ENCODE measurements around the gene TUBG2. TPM values are rescaled to one million over a fixed set of nuclear protein-coding genes. Genes with fewer than 3 reads are reported as not detected.

The TUBG2 gene
- total RNA-seq, 2 experiments from 2014 or later = 11.4 to 12.9 TPM

DNA sequence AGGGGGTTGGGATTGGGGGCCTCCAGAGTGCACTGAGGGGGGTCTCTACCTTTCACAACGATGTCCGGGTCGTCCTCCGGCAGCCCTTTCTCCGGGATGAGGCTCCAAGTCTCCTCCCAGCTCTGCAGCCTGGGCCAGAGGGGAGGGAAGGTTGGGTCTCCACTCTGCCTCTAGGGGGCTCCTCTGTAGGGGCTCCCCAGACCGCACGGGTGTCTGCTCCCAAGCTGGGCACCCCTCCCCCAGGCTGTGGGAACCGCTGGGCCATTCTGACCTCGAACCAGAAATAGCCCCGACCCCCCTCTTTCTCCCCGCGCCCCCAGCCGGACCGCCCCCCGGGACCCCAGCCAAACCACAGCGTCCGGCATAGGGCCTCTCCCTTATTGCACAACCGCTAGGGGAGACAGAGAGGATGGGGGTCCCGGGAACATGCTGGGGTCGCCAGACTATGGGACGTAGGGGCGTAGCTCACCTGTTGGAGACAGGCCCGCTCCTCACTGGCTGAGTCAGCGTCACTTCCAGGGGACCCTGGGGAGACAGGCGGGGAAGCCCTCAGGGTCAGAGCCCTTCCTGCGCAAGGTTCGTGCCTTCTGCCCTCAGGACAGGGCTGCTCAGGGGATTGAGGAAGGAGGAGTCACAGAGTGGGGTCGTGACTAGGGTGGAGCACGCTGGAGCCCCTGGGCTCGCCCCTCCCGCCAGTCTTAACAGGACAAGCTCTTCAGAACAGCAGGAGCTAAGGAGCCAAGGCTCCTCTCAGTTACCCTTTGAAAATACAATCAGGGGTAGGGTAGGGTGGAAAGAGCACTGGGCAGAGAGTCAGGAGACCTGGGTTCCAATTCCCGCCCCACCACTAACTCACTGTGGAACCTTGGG is 15.0 kb downstream of the TUBG2 start:
- POLR2A ChIA-PET = no interaction called here
- CTCF ChIA-PET = interaction anchor here (0.9 to 4.4 kb wide), 5 partner anchors 9 to 77 kb away, joined by 3 to 33 read pairs (median 3); partner anchors contain the start of gene TUBG2

GRCh38 chr17:42674755-42675347 is 15.8 kb downstream of the TUBG2 start:
- CTCF ChIA-PET = interaction anchor here (0.9 to 4.4 kb wide), 3 partner anchors 9 to 47 kb away, joined by 3 to 33 read pairs (median 5); partner anchors contain the start of gene TUBG2
- POLR2A ChIA-PET = no interaction called here

DNA sequence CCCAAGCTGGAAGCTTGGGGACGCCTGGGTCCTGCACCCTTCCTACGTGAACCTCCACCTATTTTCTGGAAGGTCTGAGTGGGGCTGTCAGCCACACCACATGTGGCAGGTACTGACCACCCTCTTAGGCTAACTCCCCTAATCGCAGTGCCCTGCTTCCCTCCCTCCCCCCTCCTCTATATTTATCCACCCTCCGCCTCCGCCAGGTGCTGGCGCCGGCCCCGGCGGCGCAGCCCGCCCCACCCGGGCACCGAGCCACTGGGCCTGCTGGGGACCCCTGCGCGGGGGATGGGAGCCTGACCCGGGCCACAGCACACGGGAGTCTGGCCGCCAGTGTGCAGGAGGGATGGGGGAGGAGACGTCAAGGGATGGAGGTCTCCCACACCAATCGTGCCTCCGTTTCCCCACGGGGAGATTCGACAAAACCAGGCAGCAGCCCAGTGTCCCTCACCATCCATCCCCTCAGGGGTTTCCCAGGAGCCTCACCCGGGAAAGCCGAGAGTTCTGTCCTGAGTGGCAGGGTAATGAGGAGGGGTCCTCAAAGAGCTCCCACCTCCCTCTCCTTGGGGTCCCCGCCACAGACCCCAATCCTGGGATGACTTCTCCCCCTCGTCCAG is 16.4 kb downstream of the TUBG2 start:
- ChIA-PET CTCF (interaction anchor here (0.6 to 4.4 kb wide), 3 partner anchors 14 to 97 kb away, joined by 5 to 33 read pairs (median 16); partner anchors contain the start of gene TUBG2), POLR2A (interaction anchor here (0.6 kb wide), 1 partner anchor 18 kb away, joined by 3 read pairs; no protein-coding TSS in a partner anchor)

DNA sequence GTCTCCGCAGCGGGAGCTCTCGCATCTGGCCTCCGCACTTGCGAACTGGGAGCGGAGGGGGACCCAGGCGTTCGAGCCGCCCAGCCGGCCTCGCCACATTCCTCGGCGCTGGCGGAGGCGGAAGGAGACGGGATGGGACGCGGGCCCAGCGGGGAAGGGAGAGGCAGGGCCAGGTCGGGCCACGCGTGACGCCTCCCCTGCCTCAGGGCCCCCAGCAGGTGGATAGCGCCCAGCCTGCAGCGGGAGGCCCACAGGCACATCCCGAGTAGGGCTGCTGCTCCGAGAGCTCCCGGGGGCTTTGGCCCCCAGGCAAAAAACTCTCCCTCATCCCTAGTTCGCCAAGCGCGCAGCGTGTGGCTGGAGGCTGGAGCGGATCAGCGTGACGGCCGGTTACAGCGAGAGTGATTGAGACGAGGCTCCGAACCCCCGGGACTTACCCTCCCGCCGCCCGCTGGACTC is 16.9 kb downstream of the TUBG2 start:
- ChIA-PET CTCF (interaction anchor here (0.6 to 4.4 kb wide), 4 partner anchors 9 to 98 kb away, joined by 3 to 33 read pairs (median 10); partner anchors contain the start of gene TUBG2), POLR2A (interaction anchor here (0.6 kb wide), 1 partner anchor 19 kb away, joined by 3 read pairs; no protein-coding TSS in a partner anchor)

- ChIA-PET POLR2A (no interaction called here), CTCF (interaction anchor here (0.6 to 4.4 kb wide), 5 partner anchors 10 to 98 kb away, joined by 3 to 33 read pairs (median 5); partner anchors contain the start of gene TUBG2)
Observed at GRCh38 chr17:42676424-42677011, 17.4 kb downstream of the TUBG2 start, which contains the start of gene PLEKHH3. Gene PLEKHH3 (minus strand): TSS chr17:42676994. CDS start chr17:42676563, 431 bp downstream.

DNA sequence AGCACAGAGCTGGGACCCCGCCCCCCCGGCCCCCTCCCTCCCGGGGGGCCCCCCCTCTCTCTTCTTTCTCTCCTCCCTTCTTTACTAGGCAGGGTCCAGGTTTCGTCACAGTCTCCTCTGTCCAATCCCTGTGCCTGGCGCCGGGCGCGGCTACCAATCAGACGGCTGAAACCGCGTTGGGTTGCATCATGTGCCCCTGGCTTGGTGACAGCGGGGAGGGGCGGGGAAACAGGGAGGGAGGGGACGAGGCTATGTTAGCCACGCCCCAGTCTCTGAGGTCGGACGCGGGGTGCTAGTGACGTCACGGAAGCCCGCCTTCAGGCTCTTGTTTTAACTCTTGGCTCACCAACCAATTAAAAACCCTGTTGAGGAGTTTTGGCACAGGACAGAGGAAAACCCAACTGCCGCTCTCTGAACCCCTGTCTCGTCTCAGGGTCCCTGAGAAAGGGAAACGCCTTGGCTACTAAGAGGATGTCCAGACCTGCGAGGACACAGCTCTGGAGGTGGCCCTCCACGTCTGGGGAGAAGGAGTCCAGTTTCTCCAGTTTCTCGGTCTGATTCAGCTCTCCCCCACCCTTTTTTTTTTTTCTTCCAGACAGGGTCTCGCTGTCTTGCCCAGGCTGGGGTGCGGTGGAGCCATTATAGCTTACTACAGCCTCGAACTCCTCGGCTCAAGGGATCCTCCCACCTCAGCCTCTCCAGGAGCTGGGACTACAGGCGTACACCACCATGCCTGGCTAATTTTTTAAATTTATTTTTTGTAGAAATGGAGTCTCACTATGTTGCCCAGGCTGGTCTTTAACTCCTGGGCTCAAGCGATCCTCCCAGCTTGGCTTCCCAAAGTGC is 18.2 kb downstream of the TUBG2 start:
- CTCF ChIA-PET = interaction anchor here (0.8 to 4.4 kb wide), 3 partner anchors 16 to 99 kb away, joined by 5 to 33 read pairs (median 16); partner anchors contain the start of gene TUBG2
- POLR2A ChIA-PET = interaction anchor here (0.6 to 2.0 kb wide), 3 partner anchors 16 to 638 kb away, joined by 3 to 5 read pairs (median 4); no protein-coding TSS in a partner anchor

DNA sequence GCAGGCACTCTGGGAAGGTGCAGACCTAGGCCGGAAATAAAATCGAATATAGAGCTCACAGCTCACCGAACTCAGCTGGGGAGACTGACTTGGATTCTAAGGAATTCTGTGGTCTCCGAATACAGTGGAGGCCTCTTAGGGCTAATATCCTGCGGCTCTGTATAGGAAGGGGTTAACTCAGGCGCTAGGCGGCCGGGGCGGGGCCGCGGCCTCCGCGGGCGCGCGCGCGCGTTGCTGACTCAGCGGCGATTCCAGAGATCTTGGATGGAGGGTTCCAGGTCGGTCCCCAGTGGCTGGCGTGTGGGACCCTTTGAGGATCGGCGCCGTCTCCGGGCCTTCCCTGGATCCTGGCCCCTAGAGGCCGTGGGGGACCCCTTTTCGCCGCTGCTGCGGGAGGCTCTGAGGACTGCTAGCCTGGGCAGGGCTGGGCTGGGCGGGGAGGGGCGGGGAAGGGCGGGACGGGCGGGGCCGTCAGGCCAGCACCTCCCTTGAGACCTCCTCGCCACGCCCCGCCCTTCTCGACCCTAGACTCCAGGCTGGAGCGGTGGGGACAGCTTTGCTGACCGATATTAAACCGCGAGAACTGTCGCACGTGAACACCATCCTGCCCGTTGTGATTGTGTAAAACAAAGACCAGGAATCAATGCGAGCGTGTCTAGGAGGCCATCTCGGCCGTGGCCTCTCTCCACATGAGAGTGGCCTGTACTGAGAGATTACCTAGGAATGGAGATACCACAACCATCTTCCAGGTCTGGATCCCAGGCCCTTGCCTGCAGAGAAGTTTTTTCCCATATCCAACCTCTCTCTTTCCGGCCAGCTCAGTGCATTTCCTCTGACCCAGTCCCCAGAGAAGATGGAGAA is 19.1 kb downstream of the TUBG2 start:
- POLR2A ChIA-PET = interaction anchor here (0.5 to 2.0 kb wide), 5 partner anchors 15 to 638 kb away, joined by 3 to 5 read pairs (median 3); no protein-coding TSS in a partner anchor
- CTCF ChIA-PET = interaction anchor here (0.5 to 2.6 kb wide), 4 partner anchors 29 to 111 kb away, joined by 3 to 16 read pairs (median 7); partner anchors contain the start of genes MLX and PSMC3IP

- POLR2A ChIA-PET = interaction anchor here (0.5 to 2.0 kb wide), 4 partner anchors 101 to 637 kb away, joined by 3 to 5 read pairs (median 4); no protein-coding TSS in a partner anchor
- CTCF ChIA-PET = interaction anchor here (0.9 to 2.1 kb wide), 4 partner anchors 19 to 112 kb away, joined by 3 to 11 read pairs (median 3); partner anchors contain the start of genes MLX, PSMC3IP and TUBG2
Observed at GRCh38 chr17:42678951-42679491, 19.9 kb downstream of the TUBG2 start.

DNA sequence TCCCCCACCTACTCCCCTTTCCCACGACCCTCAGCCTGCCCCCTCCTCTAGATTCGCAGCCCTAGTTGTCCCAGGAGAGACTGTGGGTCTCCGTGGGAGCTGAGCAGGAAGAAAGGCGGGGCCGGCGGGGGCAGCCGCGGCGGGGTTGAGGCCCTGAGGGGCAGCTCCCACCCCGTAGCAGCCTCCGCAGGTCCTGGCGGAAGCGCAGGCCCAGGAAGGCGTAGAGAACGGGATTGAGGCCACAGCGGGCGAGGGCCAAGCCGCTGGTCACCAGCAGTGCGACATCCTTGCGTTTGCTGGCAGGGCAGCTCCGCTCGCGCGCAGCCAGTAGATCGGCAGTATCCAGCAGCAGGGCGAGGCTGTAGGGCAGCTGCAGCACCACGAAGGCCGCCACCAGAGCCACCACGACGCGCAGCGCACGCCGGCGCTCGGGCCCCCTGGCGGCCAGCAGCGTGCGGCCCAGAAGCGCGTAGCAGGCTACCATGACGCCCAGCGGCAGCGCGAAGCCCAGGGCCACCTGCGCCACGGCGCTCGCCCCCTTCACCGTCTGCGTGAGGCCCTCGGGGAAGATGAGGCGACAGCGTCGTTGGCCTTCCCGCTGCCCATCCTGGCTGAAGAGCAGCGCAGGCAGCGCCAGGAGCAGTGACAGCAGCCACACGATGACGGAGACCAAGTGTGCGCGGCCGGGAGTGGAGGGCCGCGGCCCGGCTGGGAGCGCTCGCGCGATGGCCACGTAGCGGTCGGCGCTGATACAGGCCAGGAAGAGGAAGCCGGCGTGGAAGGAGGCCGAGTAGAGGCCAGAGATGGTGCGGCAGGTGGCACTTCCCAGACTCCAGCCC is 20.6 kb downstream of the TUBG2 start:
- POLR2A ChIA-PET = interaction anchor here (0.6 to 2.0 kb wide), 3 partner anchors 101 to 636 kb away, joined by 3 to 5 read pairs (median 4); no protein-coding TSS in a partner anchor

DNA sequence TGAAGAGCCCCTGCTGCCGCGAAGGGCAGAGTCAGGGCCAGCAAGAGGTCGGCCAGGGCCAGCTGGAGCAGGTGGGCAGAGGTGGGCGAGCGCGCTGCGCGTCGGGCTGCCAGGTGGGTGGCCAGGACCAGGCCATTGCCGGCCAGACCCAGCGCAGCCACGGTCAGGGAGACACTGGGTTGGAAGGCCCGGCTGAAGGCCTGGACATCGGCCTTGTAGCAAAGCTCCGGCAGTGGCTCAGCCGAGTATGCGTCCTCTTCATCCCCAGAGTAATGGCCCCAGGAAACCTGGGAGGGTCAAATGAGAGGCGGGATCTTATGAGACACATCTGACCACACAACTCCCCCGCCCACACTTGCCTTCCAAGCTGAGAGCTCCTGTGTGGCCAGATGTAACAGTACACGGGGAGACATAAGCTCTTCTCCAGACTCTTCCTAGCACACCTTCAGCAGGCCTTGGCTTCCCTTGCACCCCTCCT is 21.3 kb downstream of the TUBG2 start:
- CTCF ChIA-PET = interaction anchor here (1.1 to 2.1 kb wide), 3 partner anchors 72 to 126 kb away, joined by 3 to 11 read pairs (median 3); partner anchors contain the start of gene PSMC3IP
- POLR2A ChIA-PET = interaction anchor here (0.6 kb wide), 1 partner anchor 636 kb away, joined by 4 read pairs; no protein-coding TSS in a partner anchor

More for the DNA sequence above, 20.6 kb downstream of the TUBG2 start:
- CTCF ChIA-PET = interaction anchor here (0.9 to 2.1 kb wide), 5 partner anchors 20 to 125 kb away, joined by 3 to 11 read pairs (median 3); partner anchors contain the start of genes MLX, PSMC3IP and TUBG2

GRCh38 chr17:42681976-42682721 is 23.1 kb downstream of the TUBG2 start, which contains the start of gene CNTNAP1:
Gene CNTNAP1 (plus strand): TSS chr17:42682531. CDS start chr17:42682830, 299 bp downstream.
- CTCF ChIA-PET = interaction anchor here (1.5 to 1.6 kb wide), 2 partner anchors 10 to 18 kb away, joined by 3 to 4 read pairs; no protein-coding TSS in a partner anchor
- POLR2A ChIA-PET = no interaction called here

DNA sequence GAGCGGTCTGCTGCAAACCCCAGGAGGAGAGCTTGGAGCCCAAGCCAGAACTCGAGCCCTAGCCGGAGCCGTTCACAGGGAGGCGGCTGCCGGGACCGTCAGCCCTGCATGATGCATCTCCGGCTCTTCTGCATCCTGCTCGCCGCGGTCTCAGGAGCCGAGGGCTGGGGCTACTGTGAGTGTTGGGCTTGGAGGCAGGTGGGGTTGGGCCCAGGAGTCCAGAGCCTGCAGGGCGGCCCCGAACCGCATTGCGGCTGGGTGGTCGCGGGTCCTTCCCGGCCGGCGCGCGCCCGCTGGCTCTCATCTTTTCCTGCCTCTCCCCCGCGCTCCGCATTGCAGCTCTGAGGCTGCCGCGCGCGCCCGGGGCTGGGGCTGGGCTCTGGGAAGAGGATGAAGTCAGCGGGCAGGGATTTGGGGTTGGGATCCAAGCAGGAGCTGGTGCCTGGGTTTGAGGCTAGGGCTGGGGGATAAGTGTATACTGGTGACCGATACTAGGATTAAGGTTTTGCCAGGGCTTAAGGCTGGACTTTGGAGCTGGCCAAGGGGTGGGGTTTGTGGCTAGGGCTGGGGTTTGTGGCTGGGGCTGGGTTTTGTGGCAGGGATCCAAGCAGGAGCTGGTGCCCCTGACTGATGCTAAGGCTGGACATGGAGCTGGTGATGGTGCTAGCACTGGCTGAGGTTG is 23.8 kb downstream of the TUBG2 start:
- ChIA-PET CTCF (interaction anchor here (1.4 to 2.1 kb wide), 5 partner anchors 9 to 75 kb away, joined by 3 to 6 read pairs (median 4); no protein-coding TSS in a partner anchor), POLR2A (no interaction called here)

DNA sequence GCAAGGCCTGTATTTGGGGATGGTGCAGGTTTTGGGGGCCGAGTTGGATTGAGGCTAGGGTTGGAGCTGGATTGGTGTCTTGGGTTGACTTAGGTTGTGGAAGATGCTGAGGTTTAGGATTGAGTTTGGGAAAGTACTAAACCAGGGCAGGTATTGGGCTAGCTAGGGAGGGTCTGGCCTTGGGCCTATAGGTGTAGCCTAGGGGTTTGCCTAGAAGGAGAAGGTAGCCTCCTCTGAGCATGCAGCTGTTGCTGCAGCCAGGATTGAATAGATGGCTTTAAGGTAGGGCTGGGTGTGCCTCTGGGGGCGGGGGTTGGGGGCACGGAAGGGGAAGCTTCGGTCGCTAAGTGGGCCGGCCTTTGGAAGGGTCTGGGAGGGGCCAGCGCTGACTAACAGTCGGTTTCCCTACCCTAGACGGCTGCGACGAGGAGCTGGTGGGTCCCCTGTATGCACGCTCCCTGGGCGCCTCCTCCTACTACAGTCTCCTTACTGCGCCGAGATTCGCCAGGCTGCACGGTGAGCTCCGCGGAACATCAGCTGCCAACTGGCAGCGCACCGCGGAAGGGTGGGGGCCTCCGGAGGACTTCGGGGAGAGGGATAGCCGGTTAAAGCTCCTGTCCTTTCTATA is 24.4 kb downstream of the TUBG2 start:
- ChIA-PET CTCF (interaction anchor here (1.0 to 2.1 kb wide), 6 partner anchors 10 to 105 kb away, joined by 3 to 6 read pairs (median 4); no protein-coding TSS in a partner anchor), POLR2A (no interaction called here)
